Vagina (tissue), 2 donors: Measurements from ENCODE around the gene CSTB. TPM values are rescaled to one million over a fixed set of nuclear protein-coding genes. Genes with fewer than 3 reads are reported as not detected.

Experiments used
- DNase-seq, 2 donors: peaks; one replicate each; pipeline ENCODE4 v3.0.0-alpha.2; 2017; ENCODE audit errors: extremely low spot score in 2 of 2
- H3K27ac ChIP-seq: fragments of 200-600 bp; sonication (generic); one replicate; pipeline ENCODE4 v1.5.1; 2019
- H3K27me3 ChIP-seq: fragments of 200-600 bp; sonication (generic); one replicate; pipeline ENCODE4 v1.5.1; 2019
- H3K36me3 ChIP-seq, 2 donors: fragments of 200-600 bp; sonication (generic); one replicate each; pipeline ENCODE4 v1.5.1; 2017 to 2019
- H3K4me1 ChIP-seq: fragments of 200-600 bp; sonication (generic); one replicate; pipeline ENCODE4 v1.5.1; 2019
- H3K4me3 ChIP-seq, 2 donors: fragments of 200-600 bp; sonication (generic); 1 replicate in 1 of 2; 2 replicates in 1 of 2; pipeline ENCODE4 v1.5.1; 2016 to 2019
- H3K9me3 ChIP-seq: fragments of 200-600 bp; sonication (generic); one replicate; pipeline ENCODE4 v1.5.1; 2019
- POLR2A ChIP-seq, 2 donors: fragments of 450-650 bp; IDR thresholded peaks; one replicate each; pipeline ENCODE4 v1.6.1; 2017; ENCODE audit warnings: antibody characterized with exemption in 2 of 2, mild to moderate bottlenecking in 2 of 2, moderate library complexity in 2 of 2
- POLR2AphosphoS5 ChIP-seq, 2 donors: sonication (generic); formaldehyde crosslinking; IDR thresholded peaks; one replicate each; pipeline ENCODE4 v1.9.0; 2017; ENCODE audit warnings: antibody characterized with exemption in 2 of 2, mild to moderate bottlenecking in 2 of 2, low read depth in 1 of 2; ENCODE audit not compliant: insufficient read depth in 1 of 2
- intact Hi-C: fragments of 100-400 bp; cut with DNase I; formaldehyde crosslinking; loops from one replicate; pipeline ENCODE4 v1.15.1; 2023
- total RNA-seq: library from RNA; depleted of rRNA; stranded (reverse); fragments of >200 nt; gene quantifications from one replicate; pipeline ENCODE4 v1.2.3, GENCODE V29; 2016
- TF ChIP-seq, protein P1 (sequence below), 3 experiments: fragments of 450-650 bp in 2 of 3; fragments of 200-600 bp in 1 of 3; sonication (generic) in 1 of 3; IDR thresholded peaks; one replicate each; pipeline ENCODE4 v1.5.1; 2017 to 2019; ENCODE audit warnings: antibody characterized with exemption in 3 of 3, mild to moderate bottlenecking in 2 of 3, moderate library complexity in 2 of 3

CSTB gene
- total RNA-seq, 1 donor from 2014 or later, result 173 TPM

DNA sequence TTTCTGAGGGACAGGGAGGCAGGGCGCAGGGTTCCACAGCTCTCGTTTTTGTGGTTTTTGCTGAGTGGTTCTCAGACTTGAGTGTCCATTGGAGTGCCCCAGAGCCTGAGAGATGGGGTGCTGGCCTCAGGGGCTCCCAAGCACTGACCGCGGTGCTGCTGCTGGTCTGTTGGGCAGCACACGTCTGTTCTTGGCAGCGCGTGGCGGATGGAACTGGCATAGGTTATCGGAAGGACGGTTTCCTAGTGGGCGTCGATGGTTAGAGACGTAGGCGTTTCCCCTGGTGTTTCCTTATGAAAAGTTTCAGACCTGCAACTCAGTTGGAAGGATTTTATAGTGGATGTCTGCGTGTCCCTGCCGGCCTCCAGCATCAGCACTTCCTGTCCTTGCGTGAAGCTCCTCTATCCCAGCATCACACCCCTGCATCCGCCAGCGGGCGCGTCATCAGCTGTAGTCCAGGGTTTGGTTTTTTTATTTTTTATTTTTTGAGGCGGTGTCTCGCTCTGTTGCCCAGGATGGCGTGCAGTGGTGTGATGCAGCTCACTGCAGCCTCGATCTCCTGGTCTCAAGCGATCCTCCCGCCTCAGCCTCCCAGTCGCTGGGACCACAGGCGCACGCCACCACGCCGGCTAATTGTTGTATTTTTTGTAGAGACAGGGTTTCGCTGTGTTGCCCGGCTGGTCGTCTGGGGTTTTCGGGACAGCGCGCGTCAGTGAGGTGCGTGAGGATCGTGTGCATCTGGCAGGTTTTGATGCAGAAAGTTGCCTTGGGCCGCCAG is 25.1 kb upstream of the CSTB start:
- H3K4me3 ChIP-seq, result no peak overlapping the region
- no peaks in the 10 kb centered on the region for H3K27me3 ChIP-seq
- H3K9me3 ChIP-seq, result no peaks in the 10 kb centered on the region
- DNase-seq, result no peak
- H3K36me3 ChIP-seq, result peaks cover 0 to 77% of the 10 kb centered on the region in 2 donors
- no peak overlapping the region for H3K27ac ChIP-seq
- no peaks in the 10 kb centered on the region for H3K4me1 ChIP-seq
- TF ChIP-seq POLR2AphosphoS5 (IDR thresholded peaks at IDR 0.05; ENCODE audit: insufficient read depth in 1 of 2, low read depth in 1 of 2) (no peak), POLR2A (IDR thresholded peaks at IDR 0.05) (no peak)
- TF ChIP-seq, protein P1, sequence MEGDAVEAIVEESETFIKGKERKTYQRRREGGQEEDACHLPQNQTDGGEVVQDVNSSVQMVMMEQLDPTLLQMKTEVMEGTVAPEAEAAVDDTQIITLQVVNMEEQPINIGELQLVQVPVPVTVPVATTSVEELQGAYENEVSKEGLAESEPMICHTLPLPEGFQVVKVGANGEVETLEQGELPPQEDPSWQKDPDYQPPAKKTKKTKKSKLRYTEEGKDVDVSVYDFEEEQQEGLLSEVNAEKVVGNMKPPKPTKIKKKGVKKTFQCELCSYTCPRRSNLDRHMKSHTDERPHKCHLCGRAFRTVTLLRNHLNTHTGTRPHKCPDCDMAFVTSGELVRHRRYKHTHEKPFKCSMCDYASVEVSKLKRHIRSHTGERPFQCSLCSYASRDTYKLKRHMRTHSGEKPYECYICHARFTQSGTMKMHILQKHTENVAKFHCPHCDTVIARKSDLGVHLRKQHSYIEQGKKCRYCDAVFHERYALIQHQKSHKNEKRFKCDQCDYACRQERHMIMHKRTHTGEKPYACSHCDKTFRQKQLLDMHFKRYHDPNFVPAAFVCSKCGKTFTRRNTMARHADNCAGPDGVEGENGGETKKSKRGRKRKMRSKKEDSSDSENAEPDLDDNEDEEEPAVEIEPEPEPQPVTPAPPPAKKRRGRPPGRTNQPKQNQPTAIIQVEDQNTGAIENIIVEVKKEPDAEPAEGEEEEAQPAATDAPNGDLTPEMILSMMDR (IDR thresholded peaks at IDR 0.05), result no peak
- intact Hi-C loops, result loop anchor here (10.0 kb wide), 2 partner anchors 46 to 514 kb away; no protein-coding TSS in a partner anchor

DNA sequence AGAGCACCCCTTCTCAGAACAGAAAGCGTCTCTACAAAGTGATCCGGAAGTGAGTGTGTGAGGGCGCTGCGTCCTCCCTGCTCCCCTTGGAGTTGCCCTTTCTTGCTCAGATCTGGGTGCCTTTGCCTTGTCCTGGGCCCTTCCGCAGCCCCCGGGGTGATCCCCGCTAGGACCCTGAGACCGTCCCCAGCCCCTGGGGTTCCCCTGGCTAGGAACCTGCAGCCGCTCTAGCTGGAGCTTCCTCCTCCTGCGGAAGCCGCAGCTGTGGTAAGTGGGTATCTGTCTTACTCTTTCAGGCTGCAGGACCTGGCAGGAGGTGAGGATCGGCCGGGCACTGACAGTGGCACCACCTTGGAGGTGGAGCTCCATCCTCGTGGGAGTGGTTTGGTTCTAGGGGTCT is 24.5 kb upstream of the CSTB start:
- Histone ChIP-seq H3K27ac (no peak overlapping the region), H3K4me3 (no peak overlapping the region), H3K9me3 (no peaks in the 10 kb centered on the region), H3K27me3 (no peaks in the 10 kb centered on the region), H3K4me1 (no peaks in the 10 kb centered on the region), H3K36me3 (peaks cover 0 to 83% of the 10 kb centered on the region in 2 donors)
- DNase-seq, result no peak
- TF ChIP-seq POLR2A (IDR thresholded peaks at IDR 0.05) (no peak), POLR2AphosphoS5 (IDR thresholded peaks at IDR 0.05; ENCODE audit: insufficient read depth in 1 of 2, low read depth in 1 of 2) (no peak)
- TF ChIP-seq, protein P1 (IDR thresholded peaks at IDR 0.05), result no peak
- intact Hi-C loops, result loop anchor here (10.0 kb wide), 2 partner anchors 46 to 514 kb away; no protein-coding TSS in a partner anchor

DNA sequence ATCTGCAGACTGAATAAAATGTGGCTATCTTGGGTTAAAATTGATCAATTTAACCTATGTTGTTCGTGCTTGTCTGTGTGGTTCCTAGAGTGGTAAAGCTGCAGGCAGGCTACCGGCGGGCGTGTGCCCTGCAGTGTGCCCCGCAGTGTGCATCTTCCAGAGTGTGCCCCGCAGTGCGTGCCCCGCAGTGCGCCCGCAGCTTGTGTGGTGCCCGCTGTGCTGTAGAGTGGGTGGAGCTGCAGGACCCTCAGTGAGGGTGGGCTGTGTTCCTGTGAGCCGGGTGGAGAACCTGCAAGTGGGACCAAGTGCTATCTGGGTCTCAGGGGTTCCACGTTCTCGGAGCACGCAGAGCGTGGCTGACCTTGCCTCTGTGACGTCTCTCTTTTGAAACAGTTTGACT is 24.0 kb upstream of the CSTB start:
- no peaks in the 10 kb centered on the region for H3K27me3 ChIP-seq
- no peaks in the 10 kb centered on the region for H3K4me1 ChIP-seq
- no peak for DNase-seq
- TF ChIP-seq POLR2AphosphoS5 (IDR thresholded peaks at IDR 0.05; ENCODE audit: insufficient read depth in 1 of 2, low read depth in 1 of 2) (no peak), POLR2A (IDR thresholded peaks at IDR 0.05) (no peak)
- TF ChIP-seq, protein P1 (IDR thresholded peaks at IDR 0.05), result no peak
- no peaks in the 10 kb centered on the region for H3K9me3 ChIP-seq
- intact Hi-C loops, result loop anchor here (10.0 kb wide), 2 partner anchors 45 to 515 kb away; no protein-coding TSS in a partner anchor
- no peak overlapping the region for H3K4me3 ChIP-seq
- peaks cover 0 to 86% of the 10 kb centered on the region in 2 donors for H3K36me3 ChIP-seq
- H3K27ac ChIP-seq, result no peak overlapping the region

DNA sequence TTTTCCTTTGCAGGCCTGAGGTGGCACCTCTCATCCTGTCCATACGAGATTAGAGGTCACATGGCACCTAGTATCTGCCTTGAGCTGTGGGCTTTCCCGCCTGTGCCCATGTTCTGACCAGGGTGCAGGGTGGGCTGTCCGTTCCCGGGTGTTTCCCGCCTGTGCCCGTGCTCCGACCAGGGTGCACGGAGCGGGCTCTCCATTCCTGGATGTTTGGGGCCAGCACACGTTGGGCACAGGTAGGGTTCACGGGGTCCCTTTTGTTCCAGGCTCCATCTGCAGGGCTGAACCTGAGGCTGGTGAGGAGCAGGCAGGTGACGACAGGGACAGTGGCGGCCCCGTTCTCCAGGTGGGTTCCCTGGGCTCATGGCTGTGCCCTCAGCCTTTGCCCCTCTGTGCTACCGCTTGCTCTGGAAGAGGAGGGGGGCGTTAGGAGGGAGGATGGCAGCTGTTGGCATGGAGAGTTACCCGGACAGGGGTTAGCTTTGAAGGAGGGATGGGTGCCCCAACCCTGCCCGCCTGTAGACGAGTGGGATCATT is 23.3 kb upstream of the CSTB start:
- H3K4me1 ChIP-seq, result no peaks in the 10 kb centered on the region
- no peaks in the 10 kb centered on the region for H3K9me3 ChIP-seq
- DNase-seq, result no peak
- peaks cover 0 to 92% of the 10 kb centered on the region in 2 donors for H3K36me3 ChIP-seq
- H3K4me3 ChIP-seq, result no peak overlapping the region
- intact Hi-C loops, result no loop called here
- no peaks in the 10 kb centered on the region for H3K27me3 ChIP-seq
- TF ChIP-seq, protein P1 (IDR thresholded peaks at IDR 0.05), result no peak
- TF ChIP-seq POLR2A (IDR thresholded peaks at IDR 0.05) (no peak), POLR2AphosphoS5 (IDR thresholded peaks at IDR 0.05; ENCODE audit: insufficient read depth in 1 of 2, low read depth in 1 of 2) (no peak)
- no peak overlapping the region for H3K27ac ChIP-seq
